Measurements from ENCODE around the gene HSP90AB1. TPM values are rescaled to one million over a fixed set of nuclear protein-coding genes. Genes with fewer than 3 reads are reported as not detected.
A peak's percentile ranks its signal among the peaks of the same experiment; 100 is the strongest.

Gene HSP90AB1
- total and polyA plus RNA-seq, 2 of the 8 experiments (the other 6 are each of a cell fraction or from before 2014, with no cell fraction given), result 1,564 to 2,297 TPM

DNA sequence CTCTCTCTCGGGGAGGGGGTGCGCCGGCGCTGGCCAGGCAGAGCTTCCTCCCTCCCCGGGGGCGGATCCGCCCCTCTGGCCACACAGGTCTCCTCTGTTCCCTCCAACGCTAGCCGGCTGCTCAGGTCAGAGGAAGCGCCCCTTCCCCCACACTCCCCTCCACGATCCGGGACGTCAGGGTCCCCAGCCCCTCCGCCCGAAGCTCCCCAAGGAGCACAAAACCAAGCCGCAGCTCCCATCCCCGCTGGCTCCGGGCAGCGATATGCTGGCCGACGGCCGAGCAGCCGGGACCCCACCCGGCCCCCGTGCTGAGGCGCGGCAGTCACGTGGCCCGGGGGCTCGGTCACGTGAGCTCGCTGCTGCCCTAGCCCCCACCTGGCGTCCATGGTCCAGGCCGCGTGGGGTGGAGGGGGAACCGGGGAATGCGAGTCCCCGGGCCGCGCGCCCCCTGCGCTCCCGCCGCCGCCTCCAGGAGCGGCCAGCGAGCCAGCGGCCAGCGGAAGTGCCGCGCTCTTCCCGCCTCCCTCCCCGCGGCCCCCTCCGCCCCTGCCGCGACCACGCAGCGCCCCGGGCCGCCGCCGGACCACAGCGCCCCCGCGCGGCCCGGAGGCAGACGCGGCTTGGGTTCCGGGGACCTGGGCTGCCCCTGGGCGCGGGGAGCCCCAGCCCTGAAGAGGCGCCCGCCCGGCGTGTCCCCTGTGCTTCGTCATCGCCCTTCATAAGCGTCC, 10.3 kb downstream of the HSP90AB1 start, which contains the start of gene SLC35B2 (continued):
- TF ChIP-seq RAD21 (IDR thresholded peaks at IDR 0.05 in 1 of 2, conservative IDR thresholded peaks at IDR 0.05 in 1 of 2; ENCODE audit: low read depth in 2 of 2, low read length in 2 of 2) (peak; percentile 6 to 59; a peak in 3 of 4 replicates), SP2 (IDR thresholded peaks at IDR 0.05; ENCODE audit: low read length) (no peak), CHD1 (IDR thresholded peaks at IDR 0.05; ENCODE audit: low read depth, low read length) (no peak), SAP30 (IDR thresholded peaks at IDR 0.05; ENCODE audit: insufficient read depth, insufficient replicate concordance, low read length) (peak; percentile 84), RNF2 (IDR thresholded peaks at IDR 0.05; ENCODE audit: borderline replicate concordance, low read depth, low read length, missing control alignments, poor library complexity, severe bottlenecking) (no peak), KDM4A (IDR thresholded peaks at IDR 0.05; ENCODE audit: low read depth, low read length, severe bottlenecking) (peak; percentile 49), EGR1 (IDR thresholded peaks at IDR 0.05; ENCODE audit: borderline replicate concordance, low read depth, low read length) (peak; percentile 77), PHF8 (conservative IDR thresholded peaks at IDR 0.05; ENCODE audit: low read depth, low read length) (peak; percentile 87), ASH2L (IDR thresholded peaks at IDR 0.05; ENCODE audit: low read length) (peak; percentile 87), EZH2 (IDR thresholded peaks at IDR 0.05; ENCODE audit: low read depth, low read length, severe bottlenecking) (no peak), JUN (IDR thresholded peaks at IDR 0.05; ENCODE audit: low read depth, low read length) (no peak), KDM5A (IDR thresholded peaks at IDR 0.05; ENCODE audit: low read length) (peak; percentile 34; the same call in 1 of the 2 replicates), HDAC2 (IDR thresholded peaks at IDR 0.05; ENCODE audit: borderline replicate concordance in 1 of 2, low read depth in 2 of 2, low read length in 2 of 2) (peak in 1 of 2 experiments; percentile 94; a peak in 2 of 4 replicates), SRF (IDR thresholded peaks at IDR 0.05; ENCODE audit: low read depth, low read length) (no peak), SIX5 (IDR thresholded peaks at IDR 0.05; ENCODE audit: low read depth, low read length) (no peak), TEAD4 (IDR thresholded peaks at IDR 0.05; ENCODE audit: low read depth, low read length) (peak; percentile 45; the same call in 1 of the 2 replicates), CREB1 (IDR thresholded peaks at IDR 0.05) (peak; percentile 37; the same call in 1 of the 2 replicates), CBX8 (IDR thresholded peaks at IDR 0.05; ENCODE audit: borderline replicate concordance, low read depth, low read length) (no peak)
- TF ChIP-seq, protein P1, sequence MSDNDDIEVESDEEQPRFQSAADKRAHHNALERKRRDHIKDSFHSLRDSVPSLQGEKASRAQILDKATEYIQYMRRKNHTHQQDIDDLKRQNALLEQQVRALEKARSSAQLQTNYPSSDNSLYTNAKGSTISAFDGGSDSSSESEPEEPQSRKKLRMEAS (IDR thresholded peaks at IDR 0.05), result peak; percentile 94
- TF ChIP-seq, protein P2, sequence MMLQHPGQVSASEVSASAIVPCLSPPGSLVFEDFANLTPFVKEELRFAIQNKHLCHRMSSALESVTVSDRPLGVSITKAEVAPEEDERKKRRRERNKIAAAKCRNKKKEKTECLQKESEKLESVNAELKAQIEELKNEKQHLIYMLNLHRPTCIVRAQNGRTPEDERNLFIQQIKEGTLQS (IDR thresholded peaks at IDR 0.05; ENCODE audit: insufficient read depth, low read depth, low read length), result peak; percentile 98
- TF ChIP-seq, protein P3, sequence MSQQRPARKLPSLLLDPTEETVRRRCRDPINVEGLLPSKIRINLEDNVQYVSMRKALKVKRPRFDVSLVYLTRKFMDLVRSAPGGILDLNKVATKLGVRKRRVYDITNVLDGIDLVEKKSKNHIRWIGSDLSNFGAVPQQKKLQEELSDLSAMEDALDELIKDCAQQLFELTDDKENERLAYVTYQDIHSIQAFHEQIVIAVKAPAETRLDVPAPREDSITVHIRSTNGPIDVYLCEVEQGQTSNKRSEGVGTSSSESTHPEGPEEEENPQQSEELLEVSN (IDR thresholded peaks at IDR 0.05), result peak; percentile 50; the same call in 1 of the 2 replicates
